Parathyroid adenoma (tissue), 2 donors: ENCODE results near the gene AKT3.
A peak's percentile ranks its signal among the peaks of the same experiment; 100 is the strongest.

ENCODE experiments used
- H2AFZ ChIP-seq: fragments of 300-600 bp; sonication (generic); one replicate; pipeline ENCODE4 v1.7.0; 2017; ENCODE audit warnings: antibody characterized with exemption, mild to moderate bottlenecking
- H3K27ac ChIP-seq: fragments of 300-600 bp; sonication (generic); one replicate; pipeline ENCODE4 v1.7.0; 2017
- H3K27me3 ChIP-seq: fragments of 300-600 bp; sonication (generic); one replicate; pipeline ENCODE4 v1.7.0; 2017; ENCODE audit warnings: low read length; ENCODE audit not compliant: control insufficient read depth, insufficient read depth
- H3K36me3 ChIP-seq: fragments of 300-600 bp; sonication (generic); one replicate; pipeline ENCODE4 v1.7.0; 2017; ENCODE audit warnings: low read length; ENCODE audit not compliant: control insufficient read depth, insufficient read depth
- H3K4me1 ChIP-seq: fragments of 300-600 bp; sonication (generic); one replicate; pipeline ENCODE4 v1.7.0; 2017; ENCODE audit warnings: control low read depth
- H3K4me2 ChIP-seq: fragments of 300-600 bp; sonication (generic); one replicate; pipeline ENCODE4 v1.7.0; 2017; ENCODE audit warnings: low read length
- H3K4me3 ChIP-seq: fragments of 300-600 bp; sonication (generic); one replicate; pipeline ENCODE4 v1.7.0; 2017; ENCODE audit warnings: low read depth, low read length
- H3K79me2 ChIP-seq: fragments of 300-600 bp; sonication (generic); one replicate; pipeline ENCODE4 v1.7.0; 2017; ENCODE audit warnings: control low read depth
- H3K9ac ChIP-seq: fragments of 300-600 bp; sonication (generic); one replicate; pipeline ENCODE4 v1.7.0; 2017; ENCODE audit warnings: mild to moderate bottlenecking
- H3K9me3 ChIP-seq: fragments of 300-600 bp; sonication (generic); one replicate; pipeline ENCODE4 v1.7.0; 2017; ENCODE audit warnings: low read length; ENCODE audit not compliant: control insufficient read depth
- TF ChIP-seq, protein P1 (sequence below): fragments of 300-600 bp; sonication (generic); IDR thresholded peaks from one replicate; pipeline ENCODE4 v1.7.0; 2017; ENCODE audit warnings: antibody characterized with exemption, mild to moderate bottlenecking
- donor health status: primary hyperparathyroidism.

AKT3 gene

DNA sequence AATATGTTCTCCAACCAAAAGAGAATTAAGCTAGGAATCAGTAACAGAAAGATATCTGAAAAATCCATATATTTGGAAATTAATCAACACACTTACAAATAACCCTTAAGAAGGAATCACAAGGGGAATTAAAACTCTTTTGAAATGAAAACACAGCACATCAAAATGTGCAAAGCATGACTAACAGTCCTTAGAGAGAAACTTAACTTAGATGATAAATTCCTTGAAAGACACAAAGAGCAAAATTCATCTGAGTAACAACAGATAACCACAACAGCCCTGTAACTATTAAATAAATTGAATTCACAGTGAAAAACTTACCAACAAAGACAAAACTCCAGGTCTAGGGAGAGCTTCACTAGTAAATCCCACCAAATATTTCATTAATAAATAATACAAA lies 310.4 kb downstream of the AKT3 start:
- no peak overlapping the region for H2AFZ ChIP-seq
- H3K4me1 ChIP-seq, result peaks cover 2% of the 10 kb centered on the region
- H3K4me3 ChIP-seq, result no peak overlapping the region
- H3K9ac ChIP-seq, result no peak overlapping the region
- no peak overlapping the region for H3K27ac ChIP-seq
- H3K9me3 ChIP-seq, result no peaks in the 10 kb centered on the region
- H3K36me3 ChIP-seq, result no peaks in the 10 kb centered on the region
- H3K79me2 ChIP-seq, result no peaks in the 10 kb centered on the region
- TF ChIP-seq, protein P1, sequence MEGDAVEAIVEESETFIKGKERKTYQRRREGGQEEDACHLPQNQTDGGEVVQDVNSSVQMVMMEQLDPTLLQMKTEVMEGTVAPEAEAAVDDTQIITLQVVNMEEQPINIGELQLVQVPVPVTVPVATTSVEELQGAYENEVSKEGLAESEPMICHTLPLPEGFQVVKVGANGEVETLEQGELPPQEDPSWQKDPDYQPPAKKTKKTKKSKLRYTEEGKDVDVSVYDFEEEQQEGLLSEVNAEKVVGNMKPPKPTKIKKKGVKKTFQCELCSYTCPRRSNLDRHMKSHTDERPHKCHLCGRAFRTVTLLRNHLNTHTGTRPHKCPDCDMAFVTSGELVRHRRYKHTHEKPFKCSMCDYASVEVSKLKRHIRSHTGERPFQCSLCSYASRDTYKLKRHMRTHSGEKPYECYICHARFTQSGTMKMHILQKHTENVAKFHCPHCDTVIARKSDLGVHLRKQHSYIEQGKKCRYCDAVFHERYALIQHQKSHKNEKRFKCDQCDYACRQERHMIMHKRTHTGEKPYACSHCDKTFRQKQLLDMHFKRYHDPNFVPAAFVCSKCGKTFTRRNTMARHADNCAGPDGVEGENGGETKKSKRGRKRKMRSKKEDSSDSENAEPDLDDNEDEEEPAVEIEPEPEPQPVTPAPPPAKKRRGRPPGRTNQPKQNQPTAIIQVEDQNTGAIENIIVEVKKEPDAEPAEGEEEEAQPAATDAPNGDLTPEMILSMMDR, result no peak
- H3K27me3 ChIP-seq, result no peaks in the 10 kb centered on the region
- no peak overlapping the region for H3K4me2 ChIP-seq

DNA sequence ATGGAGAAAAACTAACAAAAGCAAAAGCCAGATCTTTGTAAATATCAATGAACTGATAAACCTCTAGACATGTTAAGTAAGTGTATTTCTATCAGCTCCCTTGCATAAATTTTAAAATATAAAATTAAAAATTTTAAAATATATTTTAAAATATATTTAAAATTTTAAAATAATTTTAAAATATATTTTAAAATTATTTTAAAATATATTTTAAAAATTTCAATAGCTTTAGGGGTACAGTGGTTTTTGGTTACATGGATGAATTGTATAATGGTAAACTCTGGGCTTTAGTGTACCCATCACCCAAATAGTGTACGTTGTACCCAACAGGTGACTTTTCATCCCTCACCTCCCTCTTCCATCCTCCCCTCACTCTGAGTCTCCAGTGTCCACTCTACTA lies 315.0 kb downstream of the AKT3 start:
- Histone ChIP-seq H3K4me1 (no peaks in the 10 kb centered on the region), H3K79me2 (no peaks in the 10 kb centered on the region), H3K4me3 (no peak overlapping the region), H3K27ac (no peak overlapping the region), H3K27me3 (no peaks in the 10 kb centered on the region), H2AFZ (no peak overlapping the region), H3K9ac (no peak overlapping the region), H3K36me3 (no peaks in the 10 kb centered on the region), H3K9me3 (no peaks in the 10 kb centered on the region), H3K4me2 (no peak overlapping the region)
- TF ChIP-seq, protein P1, result no peak

DNA sequence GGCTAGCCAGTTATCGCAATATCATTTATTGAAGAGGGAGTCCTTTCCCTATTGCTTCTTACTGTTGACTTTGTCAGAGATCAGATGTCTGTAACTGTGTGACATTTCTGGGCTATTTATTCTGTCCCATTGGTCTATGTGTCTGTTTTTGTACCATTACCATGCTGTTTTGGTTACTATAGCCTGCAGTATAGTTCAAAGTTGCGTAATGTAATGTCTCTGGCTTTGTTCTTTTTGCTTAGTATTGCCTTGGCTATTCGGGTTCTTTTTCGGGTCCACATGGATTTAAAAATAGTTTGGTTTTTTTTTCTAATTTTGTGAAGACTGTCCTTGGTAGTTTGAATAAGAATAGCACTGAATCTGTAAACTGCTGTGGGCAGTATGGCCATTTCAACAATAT lies 320.5 kb downstream of the AKT3 start:
- H3K9me3 ChIP-seq, result no peaks in the 10 kb centered on the region
- H2AFZ ChIP-seq, result no peak overlapping the region
- TF ChIP-seq, protein P1, result no peak
- no peaks in the 10 kb centered on the region for H3K79me2 ChIP-seq
- H3K27me3 ChIP-seq, result no peaks in the 10 kb centered on the region
- peaks cover 15% of the 10 kb centered on the region for H3K4me1 ChIP-seq
- no peak overlapping the region for H3K4me3 ChIP-seq
- H3K4me2 ChIP-seq, result no peak overlapping the region
- no peaks in the 10 kb centered on the region for H3K36me3 ChIP-seq
- H3K27ac ChIP-seq, result no peak overlapping the region
- H3K9ac ChIP-seq, result no peak overlapping the region

DNA sequence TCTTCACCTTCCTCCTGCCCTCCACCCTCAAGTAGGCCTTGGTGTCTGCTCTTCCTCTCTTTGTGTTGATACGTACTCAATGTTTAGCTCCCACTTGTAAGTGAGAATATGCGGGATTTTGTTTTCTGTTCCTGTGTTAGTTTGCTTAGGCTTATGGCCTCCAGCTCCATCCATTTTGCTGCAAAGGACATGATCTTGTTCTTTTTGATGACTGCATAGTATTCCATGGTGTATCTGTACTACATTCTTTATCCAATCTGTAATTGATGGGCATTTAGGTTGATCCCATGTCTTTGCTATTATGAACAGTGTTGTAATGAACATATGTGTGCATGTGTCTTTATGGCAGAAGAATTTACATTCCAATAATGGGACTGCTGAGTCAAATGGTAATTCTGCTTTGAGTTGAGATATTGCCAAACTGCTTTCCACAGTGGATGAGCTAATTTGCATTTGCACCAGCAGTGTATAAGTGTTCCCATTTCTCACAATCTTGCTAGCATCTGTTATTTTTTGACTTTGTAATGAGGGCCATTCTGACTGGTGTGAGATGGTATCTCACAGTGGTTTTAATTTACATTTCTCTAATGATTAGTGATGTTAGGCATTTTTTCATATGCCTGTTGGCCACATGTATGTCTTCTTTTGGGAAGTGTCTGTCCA lies 321.5 kb downstream of the AKT3 start:
- TF ChIP-seq, protein P1, result no peak
- no peak overlapping the region for H3K4me3 ChIP-seq
- H3K4me2 ChIP-seq, result no peak overlapping the region
- no peak overlapping the region for H3K9ac ChIP-seq
- no peaks in the 10 kb centered on the region for H3K79me2 ChIP-seq
- H3K27me3 ChIP-seq, result no peaks in the 10 kb centered on the region
- no peak overlapping the region for H2AFZ ChIP-seq
- H3K27ac ChIP-seq, result no peak overlapping the region
- H3K36me3 ChIP-seq, result no peaks in the 10 kb centered on the region
- peaks cover 23% of the 10 kb centered on the region for H3K4me1 ChIP-seq
- no peaks in the 10 kb centered on the region for H3K9me3 ChIP-seq

DNA sequence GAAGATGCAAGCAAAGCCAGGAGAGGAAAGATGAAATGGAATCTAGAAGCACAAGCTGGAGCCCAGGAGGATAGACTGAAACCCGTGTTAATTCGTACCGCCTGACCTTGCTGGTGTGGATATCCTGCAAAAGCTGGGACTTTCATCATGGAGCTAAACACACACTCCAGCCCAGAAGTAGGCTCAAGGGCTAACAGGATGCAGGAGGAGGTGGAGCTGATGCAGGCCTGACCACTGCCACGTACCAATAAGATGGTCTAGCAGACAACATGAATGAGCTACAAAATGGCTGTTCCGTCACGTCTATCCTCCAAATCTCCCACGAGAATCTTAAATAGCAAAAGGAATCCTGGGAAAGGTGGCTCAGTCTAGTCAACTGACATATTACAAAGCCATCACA lies 323.9 kb downstream of the AKT3 start:
- H3K79me2 ChIP-seq, result no peaks in the 10 kb centered on the region
- H3K27me3 ChIP-seq, result no peaks in the 10 kb centered on the region
- no peaks in the 10 kb centered on the region for H3K9me3 ChIP-seq
- no peak overlapping the region for H3K4me3 ChIP-seq
- H3K27ac ChIP-seq, result peak overlapping the region; percentile 74
- H3K4me2 ChIP-seq, result no peak overlapping the region
- H3K36me3 ChIP-seq, result no peaks in the 10 kb centered on the region
- no peak overlapping the region for H3K9ac ChIP-seq
- H3K4me1 ChIP-seq, result peaks cover 24% of the 10 kb centered on the region
- peak overlapping the region; percentile 15 for H2AFZ ChIP-seq
- TF ChIP-seq, protein P1, result no peak
